GM18508 (cell line): Measurements from ENCODE around the gene GNB1L.

Experiments
- ATAC-seq: cut with Tn5 transposase; IDR thresholded peaks from one replicate; pipeline ENCODE4 v1.9.1; 2021; ENCODE audit warnings: moderate number of reproducible peaks; ENCODE audit not compliant: insufficient read depth, unreplicated experiment

Gene GNB1L

GRCh38 chr22:19866665-19867009 lies 12.0 kb upstream of the GNB1L start:
- no peak for ATAC-seq

- ATAC-seq: no peak
Measured at GRCh38 chr22:19865141-19865829, 10.6 kb upstream of the GNB1L start.

- no peak for ATAC-seq
Measured at GRCh38 chr22:19864538-19865106, 9.9 kb upstream of the GNB1L start.

GRCh38 chr22:19863571-19863970 lies 8.9 kb upstream of the GNB1L start:
- no peak for ATAC-seq

GRCh38 chr22:19862619-19863246 lies 8.1 kb upstream of the GNB1L start:
- ATAC-seq: no peak

GRCh38 chr22:19859861-19860510 lies 5.3 kb upstream of the GNB1L start:
- no peak for ATAC-seq

GRCh38 chr22:19857382-19857781 lies 2.7 kb upstream of the GNB1L start:
- ATAC-seq: no peak

- no peak for ATAC-seq
Measured at GRCh38 chr22:19855504-19856409, 1.1 kb upstream of the GNB1L start.

- ATAC-seq: peak; percentile 7
Measured at GRCh38 chr22:19853879-19854777, 546 bp downstream of the GNB1L start.

- no peak for ATAC-seq
Measured at GRCh38 chr22:19853058-19853878, 1.4 kb downstream of the GNB1L start.

- no peak for ATAC-seq
Measured at GRCh38 chr22:19852177-19852781, 2.4 kb downstream of the GNB1L start.

GRCh38 chr22:19851291-19852176 lies 3.1 kb downstream of the GNB1L start:
- ATAC-seq: no peak

GRCh38 chr22:19850763-19851109 lies 3.9 kb downstream of the GNB1L start:
- ATAC-seq: no peak

GRCh38 chr22:19849835-19850762 lies 4.6 kb downstream of the GNB1L start:
- no peak for ATAC-seq

GRCh38 chr22:19848298-19849224 lies 6.1 kb downstream of the GNB1L start:
- no peak for ATAC-seq
